GM19099 (cell line): Measurements from ENCODE around the gene NUDT1.
A peak's percentile ranks its signal among the peaks of the same experiment; 100 is the strongest.

Experiments used
- POLR2A ChIP-seq: IDR thresholded peaks from 3 replicates; pipeline ENCODE4 v1.6.1; 2011; ENCODE audit warnings: low read depth; ENCODE audit not compliant: insufficient read length; ENCODE audit errors: extremely low read depth

NUDT1 gene

DNA sequence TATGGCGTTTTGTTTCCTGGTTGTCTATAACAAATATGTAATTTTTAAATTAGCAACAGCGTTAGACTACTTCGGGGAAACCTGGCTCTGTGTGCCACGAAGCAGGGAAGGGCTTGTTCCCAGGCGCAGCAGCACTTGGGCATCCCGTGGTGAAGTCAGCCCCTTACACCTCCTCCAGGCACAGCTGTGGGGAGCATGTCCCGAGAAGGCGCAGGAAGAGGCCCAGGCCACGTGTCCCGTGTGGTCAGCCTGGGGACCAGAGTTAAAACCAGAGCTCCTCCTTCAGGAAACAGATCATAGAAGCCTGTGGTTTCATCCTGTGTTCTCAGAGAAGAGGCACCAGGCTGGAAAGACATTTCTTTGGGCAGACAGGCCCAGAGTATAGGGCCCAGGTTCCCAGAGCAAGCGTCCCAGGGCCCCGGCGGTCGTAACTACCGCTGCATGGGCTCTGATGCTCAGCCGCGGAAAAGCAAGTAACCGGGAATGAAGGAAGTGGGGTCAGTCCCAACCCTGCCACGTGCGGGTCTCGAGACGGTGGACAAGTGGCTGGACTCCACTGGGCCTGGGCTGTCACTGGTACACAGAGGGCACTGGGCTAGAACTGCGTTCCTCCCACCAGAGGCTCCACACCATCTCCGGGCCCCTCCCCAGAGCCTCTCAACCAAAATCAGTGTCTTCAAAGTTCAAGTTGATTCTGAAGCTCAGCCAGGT is 7.1 kb downstream of the NUDT1 start:
- no peak for TF ChIP-seq POLR2A

DNA sequence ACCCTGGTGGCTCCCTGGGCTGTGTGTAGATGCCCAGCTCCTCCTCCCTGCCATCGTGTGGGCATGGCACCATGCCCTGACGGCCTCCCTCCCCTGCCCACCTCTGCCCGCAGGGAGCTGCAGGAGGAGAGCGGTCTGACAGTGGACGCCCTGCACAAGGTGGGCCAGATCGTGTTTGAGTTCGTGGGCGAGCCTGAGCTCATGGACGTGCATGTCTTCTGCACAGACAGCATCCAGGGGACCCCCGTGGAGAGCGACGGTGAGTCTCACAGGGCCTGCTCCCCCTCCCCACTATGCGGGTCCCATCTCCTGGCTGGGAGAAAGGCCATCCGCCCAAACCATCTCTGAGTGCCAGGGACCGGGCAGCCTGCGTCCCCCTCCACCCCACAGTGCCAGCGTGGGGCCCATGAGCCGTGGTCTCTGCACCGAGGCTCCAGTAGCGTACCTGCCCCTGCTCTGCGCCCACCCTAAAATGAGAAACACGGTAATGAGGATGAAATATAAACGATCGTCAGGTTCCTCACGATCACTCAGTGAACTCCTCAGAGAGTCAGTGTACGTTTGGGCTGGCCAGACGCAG is 7.8 kb downstream of the NUDT1 start:
- TF ChIP-seq POLR2A, result no peak

DNA sequence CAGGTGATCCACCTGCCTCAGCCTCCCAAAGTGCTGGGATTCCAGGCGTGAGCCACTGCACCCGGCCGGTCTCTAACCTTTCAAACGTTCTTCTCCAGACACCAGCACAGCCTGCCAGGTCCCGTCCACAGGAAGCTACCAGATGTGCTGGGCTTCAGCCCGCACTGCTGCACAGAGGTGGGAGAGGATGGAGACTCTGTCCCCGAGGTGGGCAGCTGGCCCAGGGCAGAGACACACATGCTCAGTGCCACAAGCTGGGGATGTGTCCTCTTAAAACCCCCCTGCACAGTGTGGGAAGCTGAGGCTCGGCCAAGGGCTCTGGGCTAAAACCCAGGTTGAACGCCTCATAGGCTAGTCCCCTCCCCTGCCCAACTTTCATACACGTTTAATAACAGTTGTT is 9.4 kb downstream of the NUDT1 start:
- TF ChIP-seq POLR2A, result no peak

DNA sequence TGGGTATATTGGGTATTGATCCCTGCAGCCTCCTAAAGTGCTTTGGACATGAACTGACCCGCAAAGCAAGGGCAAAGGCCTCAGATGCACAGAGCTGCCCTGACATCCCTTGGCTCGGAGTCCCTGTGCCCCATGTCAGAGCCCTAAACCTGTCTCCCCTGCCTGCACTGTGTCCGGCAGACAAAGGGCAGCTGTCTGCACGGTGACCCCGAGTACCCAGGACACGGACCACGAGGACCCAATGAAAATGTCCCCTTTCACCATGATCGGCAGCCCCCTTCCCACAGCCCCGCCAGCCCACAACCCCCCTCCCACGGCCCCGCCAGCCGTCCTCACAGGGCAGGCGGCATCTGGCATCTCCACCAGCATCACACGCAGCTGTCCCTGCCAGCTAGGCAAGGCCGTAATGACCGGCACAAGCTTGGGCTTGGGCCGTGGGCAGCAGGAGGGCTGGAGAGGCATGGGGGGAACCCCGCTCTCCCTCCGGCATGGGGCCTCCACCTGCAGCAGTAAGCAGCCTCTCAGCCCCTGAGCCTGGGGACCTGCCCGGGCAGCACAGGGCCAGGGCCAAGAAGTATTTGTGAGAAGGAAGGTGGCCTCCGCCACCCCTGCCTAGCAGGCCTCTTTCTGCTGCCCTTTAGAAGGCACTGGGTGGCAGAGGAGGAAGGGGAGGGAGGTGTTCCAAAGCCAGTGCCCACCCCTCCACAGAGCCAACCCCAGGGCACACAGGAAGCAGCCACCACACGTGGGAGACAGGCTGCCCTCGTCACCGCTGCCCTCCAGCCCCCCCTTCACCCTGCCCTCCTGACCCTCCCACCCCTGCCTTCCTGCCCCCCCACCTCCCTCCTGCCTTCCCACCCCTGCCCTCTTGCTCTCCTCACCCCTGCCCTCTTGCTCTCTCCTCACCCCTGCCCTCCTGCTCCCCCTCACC is 10.1 kb downstream of the NUDT1 start:
- no peak for TF ChIP-seq POLR2A

DNA sequence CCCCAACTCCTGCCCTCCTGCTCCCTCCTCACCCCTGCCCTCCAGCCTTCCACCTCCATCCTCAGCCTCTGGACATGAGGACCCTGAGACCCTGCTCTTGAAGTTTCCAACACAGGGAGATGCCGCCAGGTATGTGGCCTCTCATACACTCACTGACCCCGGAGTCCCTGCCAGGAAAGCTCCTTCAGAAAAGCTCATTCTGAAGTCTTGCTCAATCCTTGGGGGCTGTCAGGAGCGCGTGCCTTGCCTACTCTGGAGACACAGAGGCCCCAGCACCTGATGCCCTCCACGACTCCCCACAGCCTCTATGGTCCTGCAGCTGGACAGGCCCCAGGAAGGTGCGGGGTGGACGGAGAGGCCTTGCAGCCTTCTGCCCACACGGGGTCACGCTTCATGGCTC is 11.0 kb downstream of the NUDT1 start:
- TF ChIP-seq POLR2A, result no peak

DNA sequence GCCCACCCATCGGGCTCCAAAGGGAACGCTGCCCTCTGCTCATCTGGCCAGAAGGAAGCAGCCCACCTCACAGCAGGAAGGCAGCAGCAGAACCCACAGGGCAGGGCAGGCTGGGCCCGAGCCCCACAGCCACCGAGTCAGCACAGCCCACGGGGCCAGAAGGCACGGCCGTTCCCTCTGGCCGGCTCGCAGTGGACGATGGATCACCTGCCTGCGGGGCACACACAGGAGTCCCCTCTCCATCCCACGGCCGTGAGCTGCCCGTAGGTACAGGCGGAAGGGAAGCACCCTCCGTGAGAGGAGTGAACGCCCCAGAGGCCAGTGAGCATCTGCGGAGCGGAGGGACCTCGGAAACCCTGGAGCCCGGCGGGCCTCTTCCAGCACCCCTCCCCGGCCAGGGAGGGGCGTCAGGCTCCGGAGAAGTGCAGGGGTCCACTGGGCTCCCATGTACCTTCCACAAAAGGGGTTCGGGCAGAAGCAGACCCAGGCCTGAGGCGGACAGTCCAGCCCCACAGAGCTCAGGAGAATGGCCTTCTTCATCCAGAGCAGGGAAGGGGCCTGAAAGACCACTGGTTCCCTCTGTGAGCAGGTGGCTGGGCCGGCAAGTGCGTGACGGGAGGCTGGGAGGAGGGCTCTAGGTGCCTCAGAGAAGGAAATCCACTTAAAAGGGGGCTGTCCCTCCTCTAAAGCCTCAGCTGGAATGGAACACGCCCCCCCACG is 11.7 kb downstream of the NUDT1 start:
- no peak for TF ChIP-seq POLR2A

GRCh38 chr7:2254429-2255144 is 12.6 kb downstream of the NUDT1 start:
- TF ChIP-seq POLR2A, result no peak

- no peak for TF ChIP-seq POLR2A
Measured at GRCh38 chr7:2255145-2256139, 13.4 kb downstream of the NUDT1 start.

- TF ChIP-seq POLR2A, result no peak
Measured at GRCh38 chr7:2256306-2257045, 14.4 kb downstream of the NUDT1 start.

- no peak for TF ChIP-seq POLR2A
Measured at GRCh38 chr7:2257046-2257551, 15.1 kb downstream of the NUDT1 start.

- no peak for TF ChIP-seq POLR2A
Measured at GRCh38 chr7:2257651-2258050, 15.6 kb downstream of the NUDT1 start.

- TF ChIP-seq POLR2A, result peak; percentile 34
Measured at GRCh38 chr7:2258661-2259365, 16.8 kb downstream of the NUDT1 start.

- TF ChIP-seq POLR2A, result no peak
Measured at GRCh38 chr7:2259480-2259879, 17.5 kb downstream of the NUDT1 start.
